K562 (cell line): ENCODE measurements around the gene ITGAE. TPM values are rescaled to one million over a fixed set of nuclear protein-coding genes. Genes with fewer than 3 reads are reported as not detected.
A peak's percentile ranks its signal among the peaks of the same experiment; 100 is the strongest.

Experiments
- CREBBP ChIP-seq: IDR thresholded peaks from one replicate; pipeline ENCODE4 v1.6.1; 2012; ENCODE audit warnings: low read depth, mild to moderate bottlenecking, control low read depth, inconsistent platforms, low read length
- E2F1 ChIP-seq: sonication (generic); formaldehyde crosslinking; IDR thresholded peaks from 2 replicates; pipeline ENCODE4 v1.8.1; 2023; ENCODE audit warnings: mild to moderate bottlenecking, missing genetic modification reagents, moderate library complexity
- E4F1 ChIP-seq: fragments of 250-450 bp; sonication (Bioruptor Pico); IDR thresholded peaks from 2 replicates; pipeline ENCODE4 v1.5.0; 2021; ENCODE audit warnings: mild to moderate bottlenecking, borderline replicate concordance
- ESRRA ChIP-seq: fragments of 450-650 bp; IDR thresholded peaks from 2 replicates; pipeline ENCODE4 v1.6.1; 2014; ENCODE audit warnings: low read depth, mild to moderate bottlenecking, moderate library complexity, borderline replicate concordance
- HDAC3 ChIP-seq: fragments of 450-650 bp; IDR thresholded peaks from 2 replicates; pipeline ENCODE4 v1.6.1; 2018; ENCODE audit warnings: borderline replicate concordance, mild to moderate bottlenecking, moderate library complexity; ENCODE audit not compliant: partially characterized antibody
- JUND ChIP-seq, 2 experiments: IDR thresholded peaks; 2 replicates in 1 of 2; 3 replicates in 1 of 2; pipeline ENCODE4 v1.6.1; 2011; ENCODE audit warnings: borderline replicate concordance in 2 of 2, low read depth in 2 of 2, low read length in 2 of 2, improper control_type of control experiment in 1 of 2, missing biosample characterization in 1 of 2, missing genetic modification characterization in 1 of 2, missing genetic modification reagents in 1 of 2
- MEF2D ChIP-seq: conservative IDR thresholded peaks from 2 replicates; pipeline ENCODE4 v1.6.1; 2016; ENCODE audit warnings: low read depth, missing genetic modification characterization, missing compliant biosample characterization
- MNT ChIP-seq, 2 experiments: fragments of 450-650 bp; conservative IDR thresholded peaks; 2 replicates each; pipeline ENCODE4 v1.6.1; 2017; ENCODE audit warnings: mild to moderate bottlenecking in 2 of 2, moderate library complexity in 2 of 2
- NELFE ChIP-seq: IDR thresholded peaks from 2 replicates; pipeline ENCODE4 v1.6.1; 2011; ENCODE audit warnings: mild to moderate bottlenecking; ENCODE audit not compliant: insufficient read depth, insufficient read length
- NEUROD1 ChIP-seq: fragments of 150-350 bp; IDR thresholded peaks from 2 replicates; pipeline ENCODE4 v1.6.1; 2014; ENCODE audit warnings: borderline replicate concordance, low read length, low read depth; ENCODE audit not compliant: partially characterized antibody
- NFXL1 ChIP-seq: fragments of 450-650 bp; formaldehyde crosslinking; IDR thresholded peaks from 2 replicates; pipeline ENCODE4 v1.4.0; 2021; ENCODE audit warnings: mild to moderate bottlenecking
- PCBP1 ChIP-seq: fragments of 200-400 bp; formaldehyde crosslinking; IDR thresholded peaks from 2 replicates; pipeline ENCODE4 v1.6.1; 2018; ENCODE audit warnings: mild to moderate bottlenecking, low read depth, low read length; ENCODE audit not compliant: poor library complexity, severe bottlenecking
- PKNOX1 ChIP-seq: fragments of 450-650 bp; IDR thresholded peaks from 2 replicates; pipeline ENCODE4 v1.6.1; 2016
- POLR2G ChIP-seq: fragments of 200-400 bp; formaldehyde crosslinking; IDR thresholded peaks from 2 replicates; pipeline ENCODE4 v1.6.1; 2017; ENCODE audit warnings: low read depth, mild to moderate bottlenecking, antibody characterized with exemption, low read length, moderate library complexity
- SMARCA4 ChIP-seq: fragments of 450-650 bp; IDR thresholded peaks from 2 replicates; pipeline ENCODE4 v1.6.1; 2016
- SMARCC2 ChIP-seq: fragments of 450-650 bp; IDR thresholded peaks from 2 replicates; pipeline ENCODE4 v1.6.1; 2017; ENCODE audit warnings: antibody characterized with exemption, moderate library complexity, mild to moderate bottlenecking, low read depth
- ZBTB26 ChIP-seq: fragments of 450-650 bp; formaldehyde crosslinking; IDR thresholded peaks from 2 replicates; pipeline ENCODE4 v1.4.0; 2022; ENCODE audit warnings: missing genetic modification characterization
- ZKSCAN1 ChIP-seq: fragments of 150-350 bp; IDR thresholded peaks from 2 replicates; pipeline ENCODE4 v1.6.1; 2016; ENCODE audit warnings: low read depth, low read length
- ZKSCAN8 ChIP-seq: fragments of 200-800 bp; sonication (Bioruptor generic); IDR thresholded peaks from 2 replicates; pipeline ENCODE4 v1.6.1; 2016; ENCODE audit warnings: missing genetic modification characterization, missing compliant biosample characterization
- polyA plus RNA-seq, 8 experiments: library from polyadenylated mRNA; depleted of rRNA in 4 of 8; stranded (reverse) in 5 of 8; unstranded in 3 of 8; fragments of >200 nt; fragmentation: Nextera tagmentation in 2 of 8; fragmentation: Illumina TruSeq in 1 of 8; extraction: Ambion mirVana in 2 of 8; extraction: Trizol in 1 of 8; gene quantifications; 2 replicates each; pipeline versions ENCODE4 v1.2.1 to v1.2.3, GENCODE V29; 2011 to 2014; ENCODE audit warnings: inconsistent platforms in 1 of 8, missing spikeins in 1 of 8
- total RNA-seq, 7 experiments: library from RNA; depleted of rRNA in 6 of 7; stranded (reverse); fragments of >200 nt in 6 of 7; fragmentation: Illumina TruSeq in 2 of 7; extraction: Trizol in 2 of 7; gene quantifications; 2 replicates each; pipeline versions ENCODE4 v1.2.1 to v1.2.3, GENCODE V29; 2011 to 2021; ENCODE audit warnings: low replicate concordance in 1 of 7

Gene ITGAE
- total and polyA plus RNA-seq, 9 of the 15 experiments (the other 6 are each of a cell fraction or from before 2014, with no cell fraction given) = 14.8 to 160 (median 27.0) TPM

- TF ChIP-seq JUND (IDR thresholded peaks at IDR 0.05; ENCODE audit: borderline replicate concordance, low read depth, low read length) = no peak
- no peak for TF ChIP-seq JUND (tag; IDR thresholded peaks at IDR 0.05; ENCODE audit: borderline replicate concordance, low read depth, low read length)
- peak; percentile 60 to 77; a peak in 3 of 4 replicates for TF ChIP-seq MNT (conservative IDR thresholded peaks at IDR 0.05)
- no peak for TF ChIP-seq SMARCC2
- TF ChIP-seq PCBP1 = no peak
- TF ChIP-seq SMARCA4 = no peak
- no peak for TF ChIP-seq ZBTB26 (CRISPR knock-in tag)
- TF ChIP-seq E2F1 = no peak
- TF ChIP-seq ZKSCAN1 = no peak
- no peak for TF ChIP-seq NELFE
- TF ChIP-seq E4F1 = no peak
- no peak for TF ChIP-seq ZKSCAN8 (CRISPR knock-in tag)
- no peak for TF ChIP-seq PKNOX1
- TF ChIP-seq NFXL1 (CRISPR knock-in tag) = no peak
- TF ChIP-seq POLR2G = peak; percentile 96
- TF ChIP-seq HDAC3 = no peak
- TF ChIP-seq ESRRA = 0 out of 2 replicates have a peak, but pooled peaks have one; percentile 16
- TF ChIP-seq MEF2D = no peak
- peak; percentile 97 for TF ChIP-seq NEUROD1
- no peak for TF ChIP-seq CREBBP
Observed at GRCh38 chr17:3723556-3724377, 77.2 kb downstream of the ITGAE start, which contains the start of gene HASPIN (continued).
